HG02973 (cell line): ENCODE data around the gene IRX1.

Experiments
- ATAC-seq: cut with Tn5 transposase; IDR thresholded peaks from one replicate; pipeline ENCODE4 v1.9.1; 2021; ENCODE audit warnings: moderate library complexity; ENCODE audit not compliant: unreplicated experiment

The IRX1 gene

GRCh38 chr5:3595006-3595961 lies at the start of gene IRX1:
Gene IRX1, plus strand, starts transcription at chr5:3595832. Its CDS starts 274 bp downstream, at chr5:3596106.
- no peak for ATAC-seq

GRCh38 chr5:3546028-3546427 lies 49.6 kb upstream of the IRX1 start:
- ATAC-seq, result no peak

GRCh38 chr5:3564116-3564515 lies 31.5 kb upstream of the IRX1 start:
- no peak for ATAC-seq

DNA sequence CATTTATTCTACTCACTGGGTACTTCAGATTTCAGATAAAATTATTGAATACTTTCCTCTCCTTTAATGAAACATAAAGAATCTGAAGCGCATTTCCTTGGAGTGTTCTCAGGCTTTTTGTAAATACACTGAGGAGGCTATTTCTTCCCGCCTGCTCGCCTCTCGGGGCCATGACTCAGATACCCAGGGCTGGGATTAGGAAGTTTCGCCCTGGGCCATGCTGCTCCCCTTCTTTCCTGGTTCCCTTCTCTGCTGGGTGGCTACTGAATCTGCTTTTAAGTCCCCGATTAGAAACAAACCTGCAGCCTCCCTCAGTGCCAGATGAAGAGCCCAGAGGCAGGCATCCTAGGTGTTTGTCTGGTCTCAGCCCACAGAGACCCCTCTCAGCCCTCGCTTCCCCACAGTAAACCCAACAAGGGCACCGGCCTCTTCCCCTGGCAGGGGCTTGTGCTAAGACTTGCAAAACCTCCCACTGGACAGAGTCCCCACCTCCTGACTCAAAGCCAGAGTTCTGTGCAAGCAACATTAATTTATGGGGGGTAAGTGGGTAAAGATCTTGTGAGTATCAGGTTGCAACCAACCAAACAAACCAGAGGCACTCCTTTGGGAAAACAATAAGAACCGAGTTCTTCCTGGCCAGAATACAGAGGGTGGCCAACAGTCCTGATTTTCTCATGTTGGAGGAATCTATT lies 30.7 kb upstream of the IRX1 start:
- ATAC-seq, result no peak

DNA sequence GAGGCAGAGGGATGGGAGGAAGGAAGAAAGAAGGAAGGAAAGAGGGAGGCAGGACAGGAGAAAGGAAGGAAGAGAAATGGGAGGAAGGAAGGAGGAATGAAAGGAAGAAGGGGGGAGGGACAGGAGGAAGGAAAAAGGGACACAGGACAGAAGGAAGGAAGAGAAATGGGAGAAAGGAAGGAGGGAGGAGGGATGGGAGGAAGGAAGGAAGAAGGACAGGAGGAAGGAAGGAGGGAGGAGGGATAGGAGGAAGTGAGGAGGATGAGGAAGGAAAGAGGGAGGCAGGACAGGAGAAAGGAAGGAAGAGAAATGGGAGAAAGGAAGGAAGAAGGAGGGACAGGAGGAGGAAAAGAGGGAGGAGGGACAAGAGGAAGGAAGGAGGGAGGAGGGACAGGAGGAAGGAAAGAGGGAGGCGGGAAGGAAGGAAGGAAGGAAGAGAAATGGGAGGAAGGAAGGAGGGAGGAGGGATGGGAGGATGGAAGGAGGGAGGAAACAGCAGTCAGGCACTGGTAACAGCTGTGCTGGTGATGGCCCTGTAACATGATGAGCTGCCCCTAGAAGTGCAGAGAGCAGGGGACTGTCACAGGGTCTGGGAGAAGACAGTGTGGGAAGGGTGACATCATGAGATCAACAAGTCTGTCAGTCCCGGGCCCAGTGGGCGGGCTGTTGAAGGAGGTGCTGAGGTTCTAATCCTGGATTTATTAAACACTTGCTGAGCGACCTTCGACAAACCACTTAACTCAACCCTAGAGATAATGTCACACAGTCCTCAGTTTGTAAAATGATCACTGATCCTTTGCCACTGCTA lies 10.7 kb upstream of the IRX1 start:
- no peak for ATAC-seq

GRCh38 chr5:3590161-3590966 lies 5.3 kb upstream of the IRX1 start:
- no peak for ATAC-seq

GRCh38 chr5:3590967-3591900 lies 4.4 kb upstream of the IRX1 start:
- ATAC-seq, result no peak

DNA sequence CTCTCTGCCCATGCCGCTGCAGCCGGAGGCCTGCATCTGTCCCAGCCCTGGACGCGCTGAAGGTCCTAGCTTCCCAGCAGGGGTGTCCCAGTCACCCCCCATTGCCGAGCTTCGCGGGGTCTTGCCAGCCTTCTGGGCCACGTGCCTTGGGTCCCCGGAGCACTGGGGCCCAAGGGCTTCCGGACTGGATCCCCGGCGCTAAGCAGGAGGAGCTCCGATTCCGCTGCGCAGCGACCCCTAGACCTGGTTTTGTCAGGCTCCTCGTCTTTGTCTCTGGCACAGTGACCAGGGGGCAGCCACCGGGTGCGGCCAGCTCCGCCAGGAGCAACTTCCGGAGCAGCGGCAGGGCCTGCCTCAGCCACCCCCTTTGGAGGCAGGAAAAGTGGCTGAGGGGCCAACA lies 3.3 kb upstream of the IRX1 start:
- ATAC-seq, result no peak

DNA sequence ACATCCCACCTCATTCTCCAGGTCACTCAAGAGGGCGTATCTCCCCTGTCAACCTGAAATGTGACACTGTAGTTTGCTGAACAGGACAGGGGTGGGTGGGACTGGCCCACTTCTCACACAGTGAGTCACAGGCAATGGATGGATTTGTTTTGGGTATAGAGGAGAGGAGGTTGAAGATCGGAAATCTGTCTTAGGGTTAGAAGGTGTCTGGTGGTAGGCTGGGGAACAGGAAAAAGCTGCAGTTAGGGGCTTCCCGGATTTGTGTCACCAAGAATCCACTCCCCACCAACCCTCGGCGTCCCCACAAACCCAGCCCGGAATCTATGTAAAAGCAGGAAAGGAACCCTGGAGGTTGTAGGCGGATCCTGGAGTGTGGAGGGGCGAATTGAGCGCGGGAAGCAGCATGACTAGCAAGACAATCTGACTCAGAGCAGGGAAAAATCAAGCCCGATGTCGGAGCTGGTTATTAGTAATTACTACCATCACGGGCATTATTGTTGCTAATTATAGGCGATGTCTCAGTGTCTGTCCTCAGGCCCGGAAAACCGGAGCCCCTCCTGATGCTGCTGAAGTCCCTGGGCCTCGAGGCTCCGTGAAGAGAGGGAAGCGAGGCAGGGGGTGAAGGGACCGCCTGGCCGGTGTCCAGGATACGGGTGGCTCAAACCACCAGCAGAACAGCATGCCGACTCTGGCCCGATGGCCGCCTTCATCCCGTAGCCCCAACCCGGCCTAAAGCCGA lies 1.7 kb upstream of the IRX1 start:
- ATAC-seq, result no peak

DNA sequence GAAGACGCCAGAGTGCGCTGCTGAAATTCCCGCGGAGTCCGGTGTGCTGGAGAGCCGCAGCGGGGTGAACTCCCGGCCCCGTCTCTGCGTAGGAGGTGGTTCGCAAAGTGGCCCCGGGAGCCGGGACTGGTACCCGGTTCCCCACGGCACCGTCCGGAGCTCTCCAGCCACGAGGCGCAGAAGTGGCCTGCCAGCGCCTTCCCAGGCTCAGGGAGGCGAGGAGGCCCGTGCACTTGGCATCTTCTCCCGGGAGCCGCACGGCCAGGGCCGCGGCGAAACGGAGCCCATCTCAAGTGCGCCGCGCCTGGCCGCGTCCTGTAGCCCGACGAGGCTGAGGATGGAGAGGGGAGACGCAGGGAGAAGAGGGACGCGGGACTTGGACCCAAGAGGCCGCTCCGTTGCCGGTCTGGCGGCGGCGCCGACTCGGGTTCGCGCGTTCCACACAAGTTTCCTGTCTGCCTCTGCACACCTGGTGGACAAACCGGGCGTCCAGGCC lies 1.1 kb upstream of the IRX1 start:
- ATAC-seq, result no peak

DNA sequence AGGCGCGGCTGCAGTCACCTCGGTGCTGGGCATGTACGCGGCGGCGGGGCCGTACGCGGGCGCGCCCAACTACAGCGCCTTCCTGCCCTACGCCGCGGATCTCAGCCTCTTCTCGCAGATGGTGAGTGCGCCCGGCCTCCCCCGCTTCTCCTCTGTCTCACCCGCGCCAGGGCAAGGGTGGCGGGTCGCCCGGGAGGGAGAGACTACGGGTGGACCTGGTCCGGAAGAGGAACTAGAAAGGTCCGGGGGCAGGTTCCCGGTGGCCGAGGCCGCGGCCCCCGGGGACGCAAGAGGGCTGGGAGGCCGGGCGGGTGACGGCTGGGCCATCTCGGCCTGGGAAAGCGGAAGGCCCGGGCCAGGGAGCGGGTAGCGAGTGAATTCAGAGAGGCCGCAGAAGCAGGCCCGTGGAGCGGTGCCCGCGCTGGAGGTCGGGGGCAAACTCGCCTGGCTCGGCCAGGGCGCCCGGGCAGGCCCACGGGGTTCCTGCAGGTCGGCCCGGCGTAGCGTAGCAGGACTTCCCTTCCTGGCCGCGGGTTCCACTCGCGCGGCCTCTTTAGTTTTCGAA lies 711 bp downstream of the IRX1 start:
- no peak for ATAC-seq

DNA sequence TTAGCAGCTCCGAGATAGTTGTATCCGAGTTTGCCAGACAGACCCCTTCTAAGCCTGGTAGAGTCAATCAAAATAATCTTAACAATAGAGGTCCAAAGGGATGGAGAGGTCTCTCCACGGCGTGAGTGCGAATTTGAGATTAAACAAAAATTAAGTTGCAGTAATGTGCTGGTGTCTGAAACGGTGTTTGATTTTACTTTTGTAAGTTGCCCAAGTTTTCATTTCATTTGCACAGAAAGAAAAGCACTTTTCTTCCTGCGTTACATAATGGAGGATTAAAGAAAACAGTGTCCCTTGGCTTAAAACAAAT lies 1.2 kb downstream of the IRX1 start:
- no peak for ATAC-seq

DNA sequence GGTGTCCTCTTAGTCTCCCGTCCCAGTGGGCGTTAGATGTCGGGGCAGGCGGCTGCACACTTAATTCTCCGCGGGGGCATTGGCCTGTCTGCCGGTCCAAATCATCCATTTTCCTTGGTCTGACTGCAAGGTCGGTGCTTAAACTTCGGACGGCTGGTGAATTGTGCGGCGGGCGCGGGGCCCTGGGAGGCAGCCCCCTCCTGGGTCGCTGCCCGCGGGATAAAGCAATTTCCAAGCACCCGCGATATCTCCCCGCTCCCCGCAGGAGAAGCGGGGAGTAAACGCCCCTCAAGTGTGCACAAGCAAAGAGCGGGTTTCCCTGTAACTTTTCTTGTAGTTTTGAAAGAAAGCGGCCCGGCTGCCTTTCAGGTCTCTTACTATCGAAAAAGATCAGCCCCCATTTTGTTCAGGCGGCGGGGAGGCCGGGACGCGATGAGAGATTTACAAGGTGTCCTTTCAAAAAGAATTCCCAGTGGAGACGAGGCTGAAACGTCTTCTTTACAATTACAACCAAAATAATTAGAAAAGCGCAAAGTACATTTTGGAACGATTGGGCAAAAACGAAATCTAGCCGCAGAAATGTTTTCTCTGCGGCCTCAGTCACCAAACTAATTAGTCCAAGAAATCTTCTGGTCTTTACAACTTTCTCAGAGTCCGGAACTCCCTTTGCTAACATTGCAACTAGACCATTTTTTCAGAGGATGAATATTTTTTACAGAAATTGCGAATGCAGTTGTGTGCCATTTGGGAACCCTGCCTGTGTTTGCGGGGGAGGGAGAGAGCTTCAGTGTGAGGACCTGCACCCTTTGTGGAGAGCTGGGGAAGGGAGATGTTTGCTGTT lies 1.8 kb downstream of the IRX1 start:
- no peak for ATAC-seq

- ATAC-seq, result no peak
Observed at GRCh38 chr5:3598207-3598606, 2.6 kb downstream of the IRX1 start.

GRCh38 chr5:3598769-3599211 lies 3.2 kb downstream of the IRX1 start:
- no peak for ATAC-seq

DNA sequence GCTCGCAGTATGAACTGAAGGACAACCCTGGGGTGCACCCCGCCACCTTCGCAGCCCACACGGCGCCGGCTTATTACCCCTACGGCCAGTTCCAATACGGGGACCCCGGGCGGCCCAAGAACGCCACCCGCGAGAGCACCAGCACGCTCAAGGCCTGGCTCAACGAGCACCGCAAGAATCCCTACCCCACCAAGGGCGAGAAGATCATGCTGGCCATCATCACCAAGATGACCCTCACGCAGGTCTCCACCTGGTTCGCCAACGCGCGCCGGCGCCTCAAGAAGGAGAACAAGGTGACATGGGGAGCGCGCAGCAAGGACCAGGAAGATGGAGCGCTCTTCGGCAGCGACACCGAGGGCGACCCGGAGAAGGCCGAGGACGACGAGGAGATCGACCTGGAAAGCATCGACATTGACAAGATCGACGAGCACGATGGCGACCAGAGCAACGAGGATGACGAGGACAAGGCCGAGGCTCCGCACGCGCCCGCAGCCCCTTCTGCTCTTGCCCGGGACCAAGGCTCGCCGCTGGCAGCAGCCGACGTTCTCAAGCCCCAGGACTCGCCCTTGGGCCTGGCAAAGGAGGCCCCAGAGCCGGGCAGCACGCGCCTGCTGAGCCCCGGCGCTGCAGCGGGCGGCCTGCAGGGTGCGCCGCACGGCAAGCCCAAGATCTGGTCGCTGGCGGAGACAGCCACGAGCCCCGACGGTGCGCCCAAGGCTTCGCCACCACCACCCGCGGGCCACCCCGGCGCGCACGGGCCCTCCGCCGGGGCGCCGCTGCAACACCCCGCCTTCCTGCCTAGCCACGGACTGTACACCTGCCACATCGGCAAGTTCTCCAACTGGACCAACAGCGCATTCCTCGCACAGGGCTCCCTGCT lies 3.8 kb downstream of the IRX1 start:
- ATAC-seq, result no peak
